Stimulated activated CD8-positive, alpha-beta memory T cell treated with anti-CD3 and anti-CD28 coated beads, Interleukin-12 subunit alpha, Interleukin-12 subunit beta, amount 100 ng/mL, for 4 hours (primary cell): Measurements from ENCODE around the gene NUP42.

Experiments used
- DNase-seq: peaks from one replicate; pipeline ENCODE4 v3.0.0-alpha.2; 2020; ENCODE audit warnings: low read depth

Gene NUP42

DNA sequence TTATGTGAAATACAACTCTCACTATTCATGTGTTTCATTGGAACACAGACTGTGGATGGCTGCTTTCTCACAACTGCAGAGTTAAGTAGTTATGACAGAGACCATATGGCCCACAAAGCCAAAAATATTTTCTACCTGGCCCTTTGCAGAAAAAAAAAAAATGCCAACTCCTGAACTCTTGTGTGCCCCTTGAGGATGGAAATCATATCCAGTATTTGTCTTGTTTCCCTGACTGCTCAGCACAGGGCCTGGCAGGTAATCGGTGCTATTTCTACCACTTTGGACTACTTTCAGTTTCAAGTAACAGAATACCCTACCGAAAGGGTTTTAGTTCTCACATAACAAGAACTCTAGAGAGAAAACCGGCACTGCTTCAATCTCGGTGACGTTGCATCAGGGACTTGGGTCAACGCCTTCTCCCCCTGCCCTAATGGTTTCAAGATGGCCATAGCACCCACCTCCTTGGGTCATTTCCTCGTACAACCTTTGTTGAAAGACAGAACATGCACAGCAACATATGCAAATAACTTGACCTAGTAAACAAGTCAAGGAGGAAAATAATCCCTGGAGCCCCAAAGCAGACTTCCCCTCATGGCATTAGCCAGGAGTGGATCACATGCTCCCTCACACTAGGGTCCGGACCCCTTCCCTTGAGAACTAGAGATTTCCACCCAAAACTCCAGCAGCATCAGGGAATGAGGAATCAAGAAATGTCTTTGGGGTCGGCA is 52.9 kb downstream of the NUP42 start:
- no peak for DNase-seq

DNA sequence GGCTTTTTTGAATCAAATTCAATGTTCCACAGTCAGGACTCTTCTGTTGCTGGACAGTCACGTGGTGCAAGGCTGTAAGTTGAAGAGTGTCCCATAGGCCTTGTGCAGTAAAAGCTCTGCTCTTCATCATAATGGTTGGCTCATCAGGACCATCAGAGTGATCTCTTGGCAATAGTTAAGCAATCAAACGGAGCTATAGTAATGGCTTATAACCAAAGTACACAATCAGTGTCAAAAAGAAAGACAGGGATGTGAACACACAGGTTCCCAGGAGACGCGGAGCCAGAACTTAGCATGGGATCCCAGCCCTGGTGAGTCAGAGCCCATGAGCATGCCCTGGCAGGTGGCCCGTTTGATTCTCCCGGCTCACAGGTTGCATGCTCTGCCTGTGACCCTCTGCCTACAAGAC is 54.0 kb downstream of the NUP42 start:
- no peak for DNase-seq

DNA sequence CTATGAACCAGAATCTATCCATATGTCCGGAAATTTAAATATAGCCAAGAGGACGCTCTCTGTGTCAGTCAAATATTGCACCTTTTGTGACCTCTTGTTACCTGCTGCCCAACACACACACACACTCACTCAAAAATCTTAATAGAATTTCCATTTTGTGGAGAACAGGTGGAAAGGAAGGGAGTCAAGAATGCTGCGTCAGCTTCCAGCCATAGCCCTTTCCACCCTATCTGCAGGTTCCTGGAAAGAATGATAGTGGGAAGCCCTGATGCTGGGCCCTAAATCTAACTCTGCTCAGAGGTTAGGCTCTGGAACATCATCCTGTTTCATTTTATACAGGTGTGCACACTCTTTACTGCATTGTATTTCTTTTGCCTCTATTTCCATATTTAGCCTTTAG is 55.2 kb downstream of the NUP42 start:
- no peak for DNase-seq

DNA sequence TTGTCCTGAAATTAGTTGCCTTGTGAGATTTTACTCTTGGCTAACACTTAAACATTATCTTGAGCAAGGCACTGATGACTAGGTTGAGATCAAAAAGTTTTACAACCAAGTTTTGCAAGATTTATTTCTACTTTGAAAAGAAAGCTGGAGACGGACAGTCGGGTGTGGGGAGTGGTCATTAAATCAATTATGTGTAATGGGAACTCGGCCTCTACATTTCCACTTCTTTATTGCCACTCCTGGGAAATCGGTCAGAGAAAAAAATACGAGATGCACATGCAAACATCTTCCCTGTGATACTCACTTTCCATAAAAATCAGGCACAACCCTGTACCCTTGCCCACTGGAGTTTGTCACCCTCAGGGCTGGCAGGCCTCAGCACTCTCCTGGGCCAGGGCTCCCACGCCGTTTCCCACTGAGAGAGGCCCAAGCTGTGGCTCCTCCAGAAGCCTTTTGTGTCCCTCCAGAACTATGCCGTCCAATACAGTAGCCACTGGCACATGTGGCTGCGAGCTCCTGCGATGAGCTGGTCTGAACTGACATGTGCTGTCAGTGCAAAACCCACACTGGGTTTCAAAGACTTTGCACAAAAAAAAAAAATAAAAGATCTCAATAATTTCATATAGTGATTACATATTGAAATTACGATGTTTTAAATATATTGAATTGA is 57.3 kb downstream of the NUP42 start:
- no peak for DNase-seq

DNA sequence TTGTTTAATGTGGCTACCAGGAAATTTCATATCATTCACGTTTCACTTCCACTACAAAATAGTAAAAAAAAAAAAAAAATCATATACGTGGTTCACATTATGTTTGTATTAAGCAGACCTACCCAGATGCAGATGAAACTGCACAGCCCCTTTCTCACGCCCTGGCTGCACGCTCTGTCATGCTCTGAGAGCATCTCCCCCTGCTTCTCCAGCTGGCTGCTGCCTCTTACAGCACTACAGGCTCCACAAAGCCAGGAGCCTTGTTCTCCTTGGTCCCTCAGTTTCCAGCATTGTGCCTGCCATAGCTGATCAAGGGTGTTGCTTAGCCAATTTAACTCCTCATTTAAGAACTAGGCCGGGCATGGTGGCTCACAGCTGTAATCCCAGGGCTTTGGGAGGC is 57.9 kb downstream of the NUP42 start:
- DNase-seq, result no peak

DNA sequence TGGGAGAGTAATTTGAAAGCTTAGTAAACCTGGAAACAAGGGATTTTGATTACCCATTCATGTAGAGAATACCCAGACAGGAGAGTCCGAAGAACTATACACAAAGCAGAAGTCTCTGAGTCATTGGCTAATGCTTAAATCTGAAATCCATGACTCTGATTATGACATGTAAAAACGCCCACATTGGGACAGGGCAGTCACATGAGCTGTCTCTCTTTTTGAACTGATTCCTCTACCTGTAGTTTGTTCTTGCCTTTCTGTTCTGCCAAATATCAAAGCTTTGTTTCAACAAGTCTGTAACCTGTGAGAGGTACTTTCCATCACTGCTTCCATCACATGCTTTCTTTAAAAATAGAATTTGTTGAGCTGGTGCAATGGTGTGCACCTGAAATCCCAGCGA is 60.5 kb downstream of the NUP42 start:
- DNase-seq, result no peak

DNA sequence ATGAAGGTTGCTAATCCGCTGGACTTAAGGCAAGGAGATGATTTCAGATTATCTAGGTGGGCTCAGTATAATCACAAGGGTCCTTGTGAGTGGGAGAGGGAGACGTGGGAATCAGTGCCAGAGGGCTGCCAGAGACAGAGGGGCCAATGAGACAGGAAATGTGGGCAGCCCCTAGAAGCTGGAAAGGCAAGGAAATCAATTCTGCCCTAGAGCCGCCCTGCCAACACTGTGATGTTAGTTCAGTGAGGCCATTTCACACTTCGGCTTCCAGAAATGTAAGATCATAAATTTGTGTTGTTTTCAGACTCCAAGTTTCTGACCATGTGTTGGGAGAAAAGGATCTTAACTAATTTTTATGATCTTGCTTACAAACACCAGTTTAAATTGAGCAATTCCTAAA is 61.1 kb downstream of the NUP42 start:
- no peak for DNase-seq

DNA sequence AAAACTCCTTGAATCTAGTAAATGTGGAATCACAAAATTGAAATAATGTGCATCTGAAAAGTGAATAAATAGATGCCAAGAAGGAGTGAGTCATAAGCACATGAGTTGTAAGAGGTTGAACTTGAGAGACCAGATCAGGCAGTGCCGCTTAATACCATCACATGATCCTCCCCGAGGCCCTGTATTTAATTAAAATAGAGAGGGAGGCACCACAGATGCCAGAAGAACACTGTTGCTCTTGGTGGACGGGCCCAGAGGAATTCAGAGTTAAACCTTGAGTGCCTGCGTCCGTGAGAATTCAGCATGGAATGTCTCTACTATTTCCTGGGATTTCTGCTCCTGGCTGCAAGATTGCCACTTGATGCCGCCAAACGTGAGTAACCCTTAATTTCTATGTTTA is 64.7 kb downstream of the NUP42 start, which contains the start of gene GPNMB:
Gene GPNMB, plus strand, starts transcription at position 221 of the 400 bp plus-strand sequence. Its CDS starts 83 bp downstream, at position 304.
- DNase-seq, result no peak

DNA sequence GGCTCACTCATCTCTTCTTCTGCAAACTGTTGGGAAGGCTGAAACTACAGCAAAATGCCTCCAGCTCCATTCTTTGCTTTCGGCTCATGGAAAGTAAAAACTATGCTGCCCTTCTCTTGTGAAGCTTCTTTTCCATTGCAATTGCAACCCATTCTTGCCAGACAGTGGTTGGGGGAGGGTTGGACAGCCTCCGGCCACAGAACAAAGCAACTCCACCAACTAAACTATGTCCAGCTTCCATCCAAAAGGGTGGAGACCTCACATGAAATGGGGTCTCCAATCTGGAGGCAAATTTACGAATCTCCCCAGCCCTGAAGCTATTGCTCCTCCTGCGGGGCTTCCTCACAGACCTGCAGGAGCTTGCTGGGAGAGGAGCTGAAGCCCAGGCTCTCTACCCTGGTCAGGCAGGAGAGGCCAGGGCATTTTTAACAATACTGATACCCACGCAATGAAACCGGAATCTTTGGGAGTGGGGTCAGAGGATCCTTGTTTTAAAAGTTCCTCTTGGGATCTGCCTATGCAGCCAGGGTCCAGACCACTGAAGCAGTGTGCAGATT is 65.3 kb downstream of the NUP42 start:
- no peak for DNase-seq

DNA sequence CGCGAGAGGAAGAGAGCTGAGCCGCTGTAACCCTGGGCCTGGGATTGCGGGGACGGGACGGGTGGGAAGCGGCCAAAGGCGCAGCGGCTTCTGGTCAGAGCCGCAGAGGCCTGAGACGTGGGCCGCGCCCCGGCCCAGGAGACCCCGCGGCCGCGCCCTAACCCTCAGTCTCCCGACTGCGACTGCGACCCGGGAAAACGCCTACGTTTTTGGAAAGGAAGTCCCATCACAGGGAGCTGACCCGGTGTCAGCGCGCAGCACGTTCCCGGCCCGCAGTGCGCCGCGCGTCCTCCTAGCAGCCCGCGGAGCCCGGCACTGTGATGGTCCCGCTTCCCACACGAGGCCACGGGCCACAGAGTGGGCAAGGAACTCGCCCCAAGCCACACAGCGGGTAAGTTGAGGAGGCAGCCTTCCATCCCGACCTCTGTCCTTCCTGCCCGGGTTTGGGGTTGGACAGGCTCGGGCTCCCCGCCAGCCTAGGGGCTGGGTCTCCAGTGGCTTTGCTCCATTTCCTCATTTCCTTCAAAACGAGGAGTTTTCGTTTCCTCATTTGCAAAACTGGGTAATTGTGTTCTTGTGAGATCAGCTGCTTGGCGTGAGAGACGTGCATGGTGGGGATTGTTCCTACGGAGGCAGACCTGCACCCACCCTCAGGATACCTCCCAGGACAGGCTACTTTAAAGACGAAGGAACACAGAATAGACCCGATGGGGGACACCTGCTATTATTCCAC is 65.9 kb downstream of the NUP42 start:
- no peak for DNase-seq

DNA sequence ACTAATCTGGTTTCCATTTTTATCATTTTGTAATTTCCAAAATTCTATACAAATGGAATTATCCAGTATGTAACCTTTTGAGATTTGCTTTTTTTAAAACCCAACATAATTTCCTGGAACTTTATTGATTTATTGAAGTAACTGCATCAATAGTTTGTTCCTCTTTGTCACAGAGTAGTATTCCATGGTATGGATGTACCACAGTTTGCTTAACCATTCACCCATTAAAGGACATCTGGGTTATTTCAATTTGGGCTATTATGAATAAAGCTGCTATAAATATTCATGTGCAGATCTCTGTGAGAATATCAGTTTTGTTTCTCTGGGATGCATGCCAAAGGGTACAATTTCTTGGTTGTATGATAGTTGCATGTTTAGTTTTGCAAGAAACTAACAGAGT is 67.6 kb downstream of the NUP42 start:
- no peak for DNase-seq
